Astrocyte of the spinal cord (primary cell): ENCODE measurements around the gene GAREM1.
A peak's percentile ranks its signal among the peaks of the same experiment; 100 is the strongest.

Experiments used
- DNase-seq: peaks from one replicate; pipeline ENCODE4 v3.0.0; 2011; ENCODE audit warnings: low read depth, low spot score
- H3K4me3 ChIP-seq: 2 replicates; pipeline ENCODE4 v1.5.1; 2011; ENCODE audit warnings: low read depth, mild to moderate bottlenecking, low read length, moderate library complexity
- in situ Hi-C: cut with HindIII; loops from 2 replicates; pipeline ENCODE4 v1.10.0; 2017; ENCODE audit warnings: low sequenced_read_pairs
- TF ChIP-seq, protein P1 (sequence below): IDR thresholded peaks from 2 replicates; pipeline ENCODE4 v1.5.1; 2012; ENCODE audit warnings: low read depth, mild to moderate bottlenecking, low read length, inconsistent platforms

GAREM1 gene

DNA sequence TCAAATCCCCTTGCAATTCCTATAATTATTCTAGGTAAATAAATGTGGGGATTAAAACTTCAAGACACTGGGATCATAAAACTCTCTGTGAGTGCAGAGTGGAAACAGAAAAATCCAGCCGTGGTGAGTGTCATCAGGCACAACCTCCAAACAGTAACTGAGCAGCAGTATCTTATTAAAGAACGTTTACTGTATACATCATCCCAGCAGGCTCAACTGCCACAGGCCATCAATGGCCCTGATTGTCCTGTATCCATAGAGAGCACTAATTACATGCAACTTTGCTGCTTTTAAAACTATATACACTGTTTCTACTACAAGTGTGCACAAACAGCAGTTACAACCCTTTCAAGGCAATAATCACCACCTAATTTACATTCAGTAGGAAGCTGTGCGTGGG, 23.9 kb downstream of the GAREM1 start:
- in situ Hi-C loops = no loop called here
- H3K4me3 ChIP-seq = no peak overlapping the region
- TF ChIP-seq, protein P1, sequence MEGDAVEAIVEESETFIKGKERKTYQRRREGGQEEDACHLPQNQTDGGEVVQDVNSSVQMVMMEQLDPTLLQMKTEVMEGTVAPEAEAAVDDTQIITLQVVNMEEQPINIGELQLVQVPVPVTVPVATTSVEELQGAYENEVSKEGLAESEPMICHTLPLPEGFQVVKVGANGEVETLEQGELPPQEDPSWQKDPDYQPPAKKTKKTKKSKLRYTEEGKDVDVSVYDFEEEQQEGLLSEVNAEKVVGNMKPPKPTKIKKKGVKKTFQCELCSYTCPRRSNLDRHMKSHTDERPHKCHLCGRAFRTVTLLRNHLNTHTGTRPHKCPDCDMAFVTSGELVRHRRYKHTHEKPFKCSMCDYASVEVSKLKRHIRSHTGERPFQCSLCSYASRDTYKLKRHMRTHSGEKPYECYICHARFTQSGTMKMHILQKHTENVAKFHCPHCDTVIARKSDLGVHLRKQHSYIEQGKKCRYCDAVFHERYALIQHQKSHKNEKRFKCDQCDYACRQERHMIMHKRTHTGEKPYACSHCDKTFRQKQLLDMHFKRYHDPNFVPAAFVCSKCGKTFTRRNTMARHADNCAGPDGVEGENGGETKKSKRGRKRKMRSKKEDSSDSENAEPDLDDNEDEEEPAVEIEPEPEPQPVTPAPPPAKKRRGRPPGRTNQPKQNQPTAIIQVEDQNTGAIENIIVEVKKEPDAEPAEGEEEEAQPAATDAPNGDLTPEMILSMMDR = no peak
- DNase-seq = no peak

DNA sequence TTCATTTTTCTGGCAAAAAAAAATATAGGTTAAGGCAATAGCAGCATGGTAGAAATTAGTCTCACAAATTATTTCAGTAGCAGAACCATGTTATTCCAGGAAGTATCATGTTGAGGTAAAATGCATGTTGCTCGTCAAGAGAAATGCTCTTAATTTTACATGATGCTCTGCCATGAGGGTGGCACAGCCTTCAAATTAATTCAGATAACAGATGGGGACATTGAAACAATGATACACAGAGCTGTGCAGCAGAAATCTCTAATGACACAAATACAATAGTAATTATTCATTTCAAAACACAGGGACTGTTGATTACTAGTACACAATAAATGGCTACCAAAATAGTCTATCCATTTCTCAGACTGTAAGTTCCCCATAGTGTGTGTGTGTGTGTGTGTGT, 24.8 kb downstream of the GAREM1 start:
- no peak overlapping the region for H3K4me3 ChIP-seq
- DNase-seq = no peak
- in situ Hi-C loops = no loop called here
- TF ChIP-seq, protein P1 = no peak

DNA sequence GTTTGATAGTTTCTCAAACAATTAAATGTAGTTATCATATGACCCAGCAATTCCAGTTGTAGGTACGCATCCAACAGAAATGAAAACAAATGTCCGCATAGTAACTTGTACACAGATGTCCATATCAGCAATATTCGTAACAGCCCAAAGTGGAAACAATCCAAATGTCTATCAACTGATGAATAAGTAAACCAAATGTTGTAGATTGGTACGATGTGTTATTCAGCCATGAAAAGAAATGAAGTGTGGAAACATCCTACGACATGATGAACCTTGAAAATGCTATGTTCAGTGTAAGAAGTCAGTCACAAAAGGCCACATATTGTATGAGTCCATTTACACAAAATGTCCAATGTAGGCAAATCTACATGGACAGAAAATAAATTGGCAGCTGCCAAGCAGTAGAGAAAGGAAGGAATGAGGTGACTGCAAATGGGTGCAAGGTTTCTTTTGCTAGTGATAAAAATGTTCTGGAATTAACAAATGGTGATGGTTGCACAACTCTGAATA, 26.9 kb downstream of the GAREM1 start:
- TF ChIP-seq, protein P1 = no peak
- no peak for DNase-seq
- in situ Hi-C loops = no loop called here
- H3K4me3 ChIP-seq = no peak overlapping the region

DNA sequence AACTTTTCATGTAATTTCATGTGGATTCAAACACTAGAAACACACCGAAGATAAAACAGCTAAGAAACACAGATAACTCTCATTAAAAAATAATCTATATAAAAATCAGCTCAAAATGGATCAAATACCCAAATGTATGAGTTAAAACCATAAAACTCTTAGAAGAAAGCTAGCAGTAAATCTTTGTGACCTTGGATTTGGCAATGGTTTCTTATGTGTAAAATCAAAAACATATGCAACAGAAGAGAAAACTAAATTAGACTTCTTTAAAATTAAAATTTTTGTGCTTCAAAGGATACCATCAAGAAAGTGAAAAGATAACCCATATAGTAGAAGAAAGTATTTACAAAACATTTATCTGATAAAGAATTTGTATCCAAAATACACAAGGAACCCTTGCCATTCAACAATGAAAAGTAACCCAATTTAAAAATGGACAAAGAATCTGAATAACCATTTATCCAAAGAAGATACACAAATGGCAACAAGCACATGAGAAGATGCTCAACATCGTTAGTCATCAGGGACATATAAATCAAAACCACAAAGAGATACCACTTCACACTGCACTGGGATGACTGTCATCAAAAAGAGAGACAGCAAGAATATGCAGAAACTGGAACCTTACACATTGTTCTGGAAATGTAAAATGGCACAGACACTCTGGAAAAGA, 27.5 kb downstream of the GAREM1 start:
- TF ChIP-seq, protein P1 = no peak
- no peak for DNase-seq
- in situ Hi-C loops = no loop called here
- no peak overlapping the region for H3K4me3 ChIP-seq

DNA sequence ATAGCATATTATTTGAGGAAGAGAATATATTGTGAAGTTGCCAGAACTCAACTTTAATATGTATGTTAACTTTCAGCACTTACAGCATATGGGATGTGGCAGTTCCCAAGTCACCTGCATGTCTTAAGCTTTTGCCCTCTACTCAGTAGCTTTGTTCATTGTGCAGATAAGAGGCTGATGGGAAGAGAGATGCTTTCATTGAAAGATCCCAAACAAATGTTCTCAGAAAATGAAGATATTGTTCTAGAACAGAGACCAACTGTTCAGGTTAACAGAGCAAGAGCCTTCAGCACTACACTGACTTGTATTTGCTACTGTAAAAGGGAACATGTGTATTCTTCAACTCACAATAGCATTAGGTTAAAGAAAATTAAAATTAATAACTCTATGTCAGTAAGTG, 28.1 kb downstream of the GAREM1 start:
- no peak for DNase-seq
- TF ChIP-seq, protein P1 = no peak
- no peak overlapping the region for H3K4me3 ChIP-seq
- in situ Hi-C loops = no loop called here

DNA sequence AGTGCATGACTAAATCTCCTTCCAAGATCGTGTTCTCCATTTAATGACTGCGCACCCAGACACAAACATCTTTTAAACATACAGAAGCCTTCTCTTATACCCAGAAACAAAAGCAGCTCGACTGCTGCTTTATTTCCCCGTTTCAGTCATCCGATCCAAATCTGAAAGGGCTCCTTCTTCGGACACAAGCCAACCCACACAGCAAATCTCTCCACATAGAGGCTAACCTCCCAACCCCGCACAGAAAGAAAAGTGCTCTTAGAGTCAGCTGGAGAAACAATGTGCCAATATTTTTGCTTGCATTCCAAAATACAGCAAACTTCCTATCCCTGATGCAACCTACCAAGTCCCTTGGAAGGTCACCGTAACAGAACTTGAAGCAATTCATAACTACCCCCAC, 29.1 kb downstream of the GAREM1 start:
- H3K4me3 ChIP-seq = peak overlapping the region; percentile 22
- peak; percentile 68 for DNase-seq
- in situ Hi-C loops = no loop called here
- TF ChIP-seq, protein P1 = no peak
